OCI-LY7 (cell line): ENCODE data around the gene S100PBP. TPM values are rescaled to one million over a fixed set of nuclear protein-coding genes. Genes with fewer than 3 reads are reported as not detected.

Experiments
- BruUV-seq: library from RNA; stranded (reverse); fragments of 400-500 nt; replicated peaks from 2 replicates; lab custom pipeline; 2021; lab: Mats Ljungman, UMichigan
- CTCF ChIA-PET: fragments of 300-600 bp; sonication (Branson Sonifier 250); formaldehyde crosslinking; loops from one replicate; lab custom pipeline; 2022; ENCODE audit warnings: antibody characterized with exemption; ENCODE audit not compliant: unreplicated experiment; lab: Charles Lee
- POLR2A ChIA-PET: fragments of 300-600 bp; sonication (Branson Sonifier 250); formaldehyde crosslinking; loops from one replicate; lab custom pipeline; 2022; ENCODE audit warnings: antibody characterized with exemption; lab: Charles Lee
- DNase-seq: peaks from one replicate; pipeline ENCODE4 v3.0.0-alpha.2; 2015; ENCODE audit warnings: low spot score
- H2AFZ ChIP-seq: fragments of 200-600 bp; sonication (generic), shearing (Covaris generic); 2 replicates; pipeline ENCODE4 v1.6.1; 2014; ENCODE audit warnings: mild to moderate bottlenecking, antibody characterized with exemption, low read length, moderate library complexity
- H3K27ac ChIP-seq: fragments of 200-600 bp; sonication (generic); 2 replicates; pipeline ENCODE4 v1.5.1; 2014; ENCODE audit warnings: mixed run types, low read depth, mild to moderate bottlenecking, moderate library complexity, low read length, inconsistent platforms; ENCODE audit not compliant: poor library complexity, severe bottlenecking
- H3K36me3 ChIP-seq: fragments of 200-600 bp; sonication (generic); 2 replicates; pipeline ENCODE4 v1.6.1; 2014; ENCODE audit warnings: mild to moderate bottlenecking, antibody characterized with exemption, low read length, moderate library complexity, mixed read lengths; ENCODE audit not compliant: insufficient read depth
- H3K4me1 ChIP-seq: fragments of 200-600 bp; sonication (generic); 2 replicates; pipeline ENCODE4 v1.5.1; 2014; ENCODE audit warnings: mild to moderate bottlenecking, low read length; ENCODE audit not compliant: insufficient read depth, poor library complexity, severe bottlenecking
- H3K4me2 ChIP-seq: fragments of 200-600 bp; sonication (generic); 2 replicates; pipeline ENCODE4 v1.6.1; 2014; ENCODE audit warnings: mild to moderate bottlenecking, low read length
- H3K4me3 ChIP-seq: fragments of 200-600 bp; sonication (generic); 2 replicates; pipeline ENCODE4 v1.5.1; 2014; ENCODE audit warnings: mild to moderate bottlenecking, low read depth, low read length; ENCODE audit not compliant: poor library complexity, severe bottlenecking
- H3K79me2 ChIP-seq: fragments of 200-600 bp; sonication (generic); 2 replicates; pipeline ENCODE4 v1.6.1; 2016; ENCODE audit warnings: low read depth, mild to moderate bottlenecking, low read length, moderate library complexity, mixed read lengths; ENCODE audit not compliant: insufficient read depth
- H3K9me2 ChIP-seq: fragments of 200-600 bp; sonication (generic); 2 replicates; pipeline ENCODE4 v1.6.1; 2016; ENCODE audit warnings: mild to moderate bottlenecking, low read length, mixed read lengths; ENCODE audit not compliant: insufficient read depth
- H3K9me3 ChIP-seq: fragments of 200-600 bp; sonication (generic); 2 replicates; pipeline ENCODE4 v1.6.1; 2014; ENCODE audit warnings: mild to moderate bottlenecking, mixed run types, low read length, mixed read lengths
- H4K20me1 ChIP-seq: fragments of 200-600 bp; sonication (generic); 2 replicates; pipeline ENCODE4 v1.6.1; 2014; ENCODE audit warnings: mild to moderate bottlenecking, antibody characterized with exemption, low read length, moderate library complexity, mixed read lengths; ENCODE audit not compliant: insufficient read depth
- EZH2phosphoT487 ChIP-seq: fragments of 200-600 bp; sonication (generic); IDR thresholded peaks from 2 replicates; pipeline ENCODE4 v1.6.1; 2018; ENCODE audit warnings: low read depth, borderline replicate concordance, mild to moderate bottlenecking, mixed run types, antibody characterized with exemption, low read length, moderate library complexity, mixed read lengths
- intact Hi-C: fragments of 100-400 bp; cut with micrococcal nuclease; formaldehyde crosslinking; loops from one replicate; pipeline ENCODE4 v1.10.0; 2022; ENCODE audit not compliant: unreplicated experiment
- total RNA-seq, 2 experiments: library from RNA; depleted of rRNA in 1 of 2; stranded (reverse); fragments of >200 nt in 1 of 2; shearing (Covaris generic) in 1 of 2; gene quantifications; 2 replicates each; pipeline ENCODE4 v1.2.3, GENCODE V29; 2014 to 2022
- TF ChIP-seq, protein P1 (sequence below): fragments of 200-600 bp; sonication (generic); conservative IDR thresholded peaks from 2 replicates; pipeline ENCODE4 v1.5.1; 2014; ENCODE audit warnings: mild to moderate bottlenecking, antibody characterized with exemption, low read length, moderate library complexity, mixed read lengths

Gene S100PBP
- total RNA-seq, 2 experiments from 2014 or later, result 72.1 to 136 TPM

DNA sequence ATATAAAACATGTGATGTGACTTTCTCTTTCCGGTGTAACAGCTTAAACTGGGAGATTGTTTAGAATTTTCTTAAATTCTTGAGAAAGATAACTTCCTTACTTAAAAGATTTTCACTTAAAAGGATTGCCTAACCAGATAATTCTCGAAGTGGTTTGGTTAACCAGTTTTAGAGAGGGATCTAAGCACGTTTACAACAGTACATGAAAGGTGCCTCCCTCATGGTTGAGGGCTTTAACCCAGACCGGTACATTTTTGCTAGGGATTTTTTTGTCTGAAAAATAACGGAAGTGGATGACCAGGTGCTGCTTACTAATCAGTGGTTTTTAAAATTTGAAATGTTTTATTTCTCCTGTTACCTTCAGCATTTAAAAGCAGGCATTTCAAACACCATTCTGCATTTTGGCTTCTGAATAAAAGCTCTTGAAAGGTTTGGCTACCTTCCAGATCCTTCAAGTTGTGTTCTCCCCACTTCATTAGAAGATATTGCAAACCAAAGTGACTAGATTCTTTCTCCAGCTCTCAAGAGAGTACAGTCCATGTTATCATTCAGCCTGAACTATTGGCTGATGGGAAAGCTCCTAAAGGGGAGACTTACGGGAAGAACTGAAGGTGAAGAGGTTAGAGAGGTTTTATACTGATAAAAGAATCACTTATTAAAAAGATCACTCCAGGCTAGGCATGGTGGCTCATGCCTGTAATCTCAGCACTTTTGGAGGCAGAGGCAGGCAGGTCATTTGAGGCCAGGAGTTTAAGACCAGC is 12.8 kb downstream of the S100PBP start:
- CTCF ChIA-PET, result no interaction called here
- no peaks in the 10 kb centered on the region for H4K20me1 ChIP-seq
- DNase-seq, result peak; percentile 11
- no peaks in the 10 kb centered on the region for H3K9me3 ChIP-seq
- H3K9me2 ChIP-seq, result no peaks in the 10 kb centered on the region
- intact Hi-C loops, result no loop called here
- H3K79me2 ChIP-seq, result peaks cover 22% of the 10 kb centered on the region; the same call in 1 of the 2 replicates
- TF ChIP-seq, protein P1, sequence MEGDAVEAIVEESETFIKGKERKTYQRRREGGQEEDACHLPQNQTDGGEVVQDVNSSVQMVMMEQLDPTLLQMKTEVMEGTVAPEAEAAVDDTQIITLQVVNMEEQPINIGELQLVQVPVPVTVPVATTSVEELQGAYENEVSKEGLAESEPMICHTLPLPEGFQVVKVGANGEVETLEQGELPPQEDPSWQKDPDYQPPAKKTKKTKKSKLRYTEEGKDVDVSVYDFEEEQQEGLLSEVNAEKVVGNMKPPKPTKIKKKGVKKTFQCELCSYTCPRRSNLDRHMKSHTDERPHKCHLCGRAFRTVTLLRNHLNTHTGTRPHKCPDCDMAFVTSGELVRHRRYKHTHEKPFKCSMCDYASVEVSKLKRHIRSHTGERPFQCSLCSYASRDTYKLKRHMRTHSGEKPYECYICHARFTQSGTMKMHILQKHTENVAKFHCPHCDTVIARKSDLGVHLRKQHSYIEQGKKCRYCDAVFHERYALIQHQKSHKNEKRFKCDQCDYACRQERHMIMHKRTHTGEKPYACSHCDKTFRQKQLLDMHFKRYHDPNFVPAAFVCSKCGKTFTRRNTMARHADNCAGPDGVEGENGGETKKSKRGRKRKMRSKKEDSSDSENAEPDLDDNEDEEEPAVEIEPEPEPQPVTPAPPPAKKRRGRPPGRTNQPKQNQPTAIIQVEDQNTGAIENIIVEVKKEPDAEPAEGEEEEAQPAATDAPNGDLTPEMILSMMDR, result no peak
- no peak for TF ChIP-seq EZH2phosphoT487
- no peak overlapping the region for H3K4me3 ChIP-seq
- H3K4me2 ChIP-seq, result no peak overlapping the region
- peaks cover 14% of the 10 kb centered on the region for H3K4me1 ChIP-seq
- H2AFZ ChIP-seq, result no peak overlapping the region
- no TSS peak for BruUV-seq
- POLR2A ChIA-PET, result no interaction called here
- H3K27ac ChIP-seq, result peak overlapping the region; percentile 28
- H3K36me3 ChIP-seq, result peaks cover 99% of the 10 kb centered on the region

DNA sequence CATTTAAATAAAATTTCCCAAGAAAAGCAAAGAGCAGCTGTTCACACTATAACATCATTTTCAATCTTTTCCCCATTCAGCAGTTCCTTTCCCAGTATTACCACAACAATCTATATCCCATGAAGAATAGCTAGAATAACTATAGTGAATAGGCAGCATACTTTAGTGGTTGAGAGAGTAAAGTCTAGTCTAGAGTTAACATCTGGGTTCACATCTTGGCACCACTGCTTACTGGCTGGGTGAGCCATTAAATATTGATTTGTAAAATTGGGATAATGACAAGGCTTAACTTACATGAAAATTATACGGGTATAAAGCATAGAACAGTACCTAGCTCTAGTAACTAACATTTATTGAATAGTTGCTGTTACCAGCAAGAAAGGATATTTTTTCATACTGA is 14.4 kb downstream of the S100PBP start:
- no peak overlapping the region for H3K4me3 ChIP-seq
- CTCF ChIA-PET, result no interaction called here
- no peak overlapping the region for H3K27ac ChIP-seq
- no TSS peak for BruUV-seq
- no peaks in the 10 kb centered on the region for H3K9me2 ChIP-seq
- no peaks in the 10 kb centered on the region for H3K9me3 ChIP-seq
- H3K79me2 ChIP-seq, result peaks cover 12% of the 10 kb centered on the region; the same call in 1 of the 2 replicates
- peaks cover 14% of the 10 kb centered on the region for H3K4me1 ChIP-seq
- intact Hi-C loops, result no loop called here
- POLR2A ChIA-PET, result interaction anchor here (1.1 kb wide), 1 partner anchor 9 kb away, joined by 3 read pairs; no protein-coding TSS in a partner anchor
- DNase-seq, result no peak
- TF ChIP-seq, protein P1, result no peak
- no peak for TF ChIP-seq EZH2phosphoT487
- no peak overlapping the region for H3K4me2 ChIP-seq
- H3K36me3 ChIP-seq, result peaks cover 99% of the 10 kb centered on the region
- H2AFZ ChIP-seq, result no peak overlapping the region
- no peaks in the 10 kb centered on the region for H4K20me1 ChIP-seq
